ENCODE data around the gene CEND1. TPM values are rescaled to one million over a fixed set of nuclear protein-coding genes. Genes with fewer than 3 reads are reported as not detected.
A peak's percentile ranks its signal among the peaks of the same experiment; 100 is the strongest.

CEND1 gene
- total and polyA plus RNA-seq, 2 of the 4 experiments (the other 2 are of a cell fraction) = 0.90 to 4.0 TPM

GRCh38 chr11:837189-837989, 47.5 kb upstream of the CEND1 start:
- Histone ChIP-seq H2BK120ac (ENCODE audit: low read depth, low read length) (no peak overlapping the region), H2BK15ac (ENCODE audit: low read depth, low read length) (no peak overlapping the region), H2BK20ac (ENCODE audit: low read depth, low read length) (no peak overlapping the region), H3K79me1 (ENCODE audit: low read depth in 1 of 2, low read length in 2 of 2) (peaks cover 19 to 74% of the 10 kb centered on the region in 2 experiments; a peak in 3 of 4 replicates), H3K56ac (ENCODE audit: extremely low read depth, insufficient read depth, low read length) (no peak overlapping the region), H2AK5ac (ENCODE audit: low read depth, low read length) (no peak overlapping the region), H3K14ac (replicated peaks; ENCODE audit: low read depth, low read length) (no peak overlapping the region), H3K4me3 (ENCODE audit: insufficient read depth, low read depth, low read length) (no peak overlapping the region), H3K9me1 (ENCODE audit: insufficient read depth, low read length) (peaks cover 24% of the 10 kb centered on the region), H3K18ac (ENCODE audit: low read depth, low read length) (no peak overlapping the region), H2AK9ac (replicated peaks; ENCODE audit: low read depth, low read length, poor library complexity) (peak overlapping the region; percentile 82), H3K36me3 (ENCODE audit: control insufficient read depth, insufficient read depth, low read length) (peaks cover 52% of the 10 kb centered on the region), H3K4ac (ENCODE audit: low read depth, low read length) (no peak overlapping the region), H4K20me1 (ENCODE audit: insufficient read depth, low read length) (peaks cover 87% of the 10 kb centered on the region), H2AFZ (replicated peaks; ENCODE audit: low read length, poor library complexity) (no peak overlapping the region), H3K9me3 (ENCODE audit: control insufficient read depth, insufficient read depth, low read length) (no peaks in the 10 kb centered on the region), H4K5ac (ENCODE audit: low read depth, low read length) (no peak overlapping the region), H3K27me3 (ENCODE audit: control insufficient read depth, insufficient read depth, low read length) (no peaks in the 10 kb centered on the region), H3K23ac (ENCODE audit: low read depth, low read length) (no peak overlapping the region), H3K4me1 (ENCODE audit: control insufficient read depth, insufficient read depth, low read length) (peaks cover 25% of the 10 kb centered on the region), H3K4me2 (ENCODE audit: low read depth, low read length) (no peak overlapping the region), H4K8ac (ENCODE audit: low read depth in 2 of 2, low read length in 2 of 2) (peak overlapping the region in 1 of 2 experiments; percentile 17; a peak in 1 of 4 replicates), H3K9ac (ENCODE audit: low read depth, low read length) (no peak overlapping the region), H3K27ac (ENCODE audit: insufficient read depth, low read length) (no peak overlapping the region), H4K91ac (ENCODE audit: insufficient read depth, low read depth, low read length) (no peak overlapping the region), H2BK5ac (ENCODE audit: low read depth, low read length, poor library complexity, severe bottlenecking) (no peak overlapping the region)
- in situ Hi-C loops (cut with MboI; ENCODE audit: low sequenced_read_pairs) = no loop called here
- DNase-seq (no peak), ATAC-seq (ENCODE audit: low read depth) (no peak)
- ChIA-PET POLR2A (ENCODE audit: unreplicated experiment) (interaction anchor here (1.8 kb wide), 1 partner anchor 18 kb away, joined by 5 read pairs; the partner anchor contains the start of gene PNPLA2), CTCF (interaction anchor here (0.7 kb wide), 1 partner anchor 9 kb away, joined by 3 read pairs; no protein-coding TSS in a partner anchor)
- 91% methylated on average over 6 of the region's 22 CpGs; no CpG with 5 or more reads in 1 of the 2 experiments for WGBS, 2 experiments (ENCODE audit: extremely low coverage in 2 of 2, insufficient read length in 1 of 2)
- no TSS peak for BruUV-seq (replicated peaks)
- TF ChIP-seq RCOR1 (IDR thresholded peaks at IDR 0.05; ENCODE audit: insufficient replicate concordance, low read length) = no peak
- no peak for TF ChIP-seq SMC3 (IDR thresholded peaks at IDR 0.05; ENCODE audit: low read depth, low read length)
- no peak for TF ChIP-seq RAD21 (IDR thresholded peaks at IDR 0.05; ENCODE audit: low read length)
- TF ChIP-seq POLR2A (IDR thresholded peaks at IDR 0.05; ENCODE audit: low read depth, low read length) = peak; percentile 26; the same call in 1 of the 2 replicates
- no peak for TF ChIP-seq USF2 (IDR thresholded peaks at IDR 0.05; ENCODE audit: low read depth, low read length)
- TF ChIP-seq MAFK (IDR thresholded peaks at IDR 0.05; ENCODE audit: low read depth, low read length) = no peak
- dilution Hi-C loops (cut with HindIII; ENCODE audit: low sequenced_read_pairs, unreplicated experiment) = no loop called here
- intact Hi-C loops (cut with micrococcal nuclease) = no loop called here

All from IMR-90 (cell line).